Mucosa of descending colon (tissue), 3 donors: Measurements from ENCODE around the gene OAS3. TPM values are rescaled to one million over a fixed set of nuclear protein-coding genes. Genes with fewer than 3 reads are reported as not detected.

ENCODE experiments used
- ATAC-seq: fragments of 200-7000 bp; cut with Tn5 transposase; one replicate; pipeline ENCODE4 v1.9.1; 2020; ENCODE audit warnings: mild to moderate bottlenecking, moderate library complexity
- DNase-seq, 3 donors: peaks; one replicate each; pipeline ENCODE4 v3.0.0-alpha.2; 2020
- H3K36me3 ChIP-seq: fragments of 200-600 bp; one replicate; pipeline ENCODE4 v1.8.0; 2021; ENCODE audit warnings: low read depth, mild to moderate bottlenecking
- H3K4me1 ChIP-seq: fragments of 200-600 bp; one replicate; pipeline ENCODE4 v1.8.0; 2021; ENCODE audit warnings: low read depth, mild to moderate bottlenecking
- H3K4me3 ChIP-seq: fragments of 200-600 bp; one replicate; pipeline ENCODE4 v1.8.0; 2021; ENCODE audit warnings: mild to moderate bottlenecking
- H3K9me3 ChIP-seq: fragments of 200-600 bp; one replicate; pipeline ENCODE4 v1.8.0; 2021; ENCODE audit warnings: mild to moderate bottlenecking
- CTCF ChIP-seq: fragments of 200-600 bp; IDR thresholded peaks from one replicate; pipeline ENCODE4 v1.8.0; 2022; ENCODE audit warnings: antibody characterized with exemption, mild to moderate bottlenecking
- intact Hi-C, 2 donors: fragments of 100-400 bp; cut with DNase I in 1 of 2; cut with micrococcal nuclease in 1 of 2; formaldehyde crosslinking; loops; one replicate each; pipeline versions ENCODE4 v1.11.0 to v1.11.1; 2022; cut with DNase I, micrococcal nuclease
- total RNA-seq, 3 donors: library from RNA; stranded (reverse); fragmentation: NEBNext Ultra II Directional in 2 of 3; extraction: Animal tissue kit (Norgen Biotek cat#: 25700) in 2 of 3; gene quantifications; one replicate each; pipeline versions ENCODE4 v1.2.1 to v1.2.4, GENCODE V29; 2021 to 2023
- donor health status: DM: no; HTN: no; CAD: no; lungs with moderate emphysema.
- donor health status: DM: no; HTN: no; CAD: no.
- donor health status: DM: no; HTN: yes; CAD: no.

OAS3 gene
- total RNA-seq, 3 donors from 2014 or later: 14.8 to 27.4 (median 22.3) TPM

DNA sequence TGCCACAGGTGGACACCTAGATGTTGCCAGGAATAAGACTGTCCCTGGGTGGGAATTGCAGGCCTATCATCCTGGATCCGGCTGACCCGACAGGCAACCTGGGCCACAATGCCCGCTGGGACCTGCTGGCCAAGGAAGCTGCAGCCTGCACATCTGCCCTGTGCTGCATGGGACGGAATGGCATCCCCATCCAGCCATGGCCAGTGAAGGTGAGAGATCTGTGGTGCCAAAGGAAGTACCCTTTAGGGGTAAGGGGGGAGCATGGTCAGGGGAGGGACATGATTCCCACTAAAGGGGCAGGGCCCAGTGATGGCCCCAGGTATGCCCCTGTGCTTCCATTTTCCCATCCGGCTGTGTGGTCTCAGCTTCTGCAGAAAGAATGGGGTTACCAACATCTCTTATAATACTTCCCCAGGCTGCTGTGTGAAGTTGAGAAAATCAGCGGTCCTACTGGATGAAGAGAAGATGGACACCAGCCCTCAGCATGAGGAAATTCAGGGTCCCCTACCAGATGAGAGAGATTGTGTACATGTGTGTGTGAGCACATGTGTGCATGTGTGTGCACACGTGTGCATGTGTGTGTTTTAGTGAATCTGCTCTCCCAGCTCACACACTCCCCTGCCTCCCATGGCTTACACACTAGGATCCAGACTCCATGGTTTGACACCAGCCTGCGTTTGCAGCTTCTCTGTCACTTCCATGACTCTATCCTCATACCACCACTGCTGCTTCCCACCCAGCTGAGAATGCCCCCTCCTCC, 31.5 kb downstream of the OAS3 start:
- Histone ChIP-seq H3K9me3 (no peaks in the 10 kb centered on the region), H3K4me3 (no peak overlapping the region), H3K4me1 (no peaks in the 10 kb centered on the region), H3K36me3 (no peaks in the 10 kb centered on the region)
- no peak for DNase-seq
- intact Hi-C loops: no loop called here
- no peak for ATAC-seq
- TF ChIP-seq CTCF: no peak

- H3K36me3 ChIP-seq: no peaks in the 10 kb centered on the region
- no peak for TF ChIP-seq CTCF
- no peaks in the 10 kb centered on the region for H3K4me1 ChIP-seq
- ATAC-seq: no peak
- H3K4me3 ChIP-seq: no peak overlapping the region
- intact Hi-C loops: no loop called here
- H3K9me3 ChIP-seq: no peaks in the 10 kb centered on the region
- no peak for DNase-seq
Measured at GRCh38 chr12:112970391-112970790, 32.1 kb downstream of the OAS3 start.

DNA sequence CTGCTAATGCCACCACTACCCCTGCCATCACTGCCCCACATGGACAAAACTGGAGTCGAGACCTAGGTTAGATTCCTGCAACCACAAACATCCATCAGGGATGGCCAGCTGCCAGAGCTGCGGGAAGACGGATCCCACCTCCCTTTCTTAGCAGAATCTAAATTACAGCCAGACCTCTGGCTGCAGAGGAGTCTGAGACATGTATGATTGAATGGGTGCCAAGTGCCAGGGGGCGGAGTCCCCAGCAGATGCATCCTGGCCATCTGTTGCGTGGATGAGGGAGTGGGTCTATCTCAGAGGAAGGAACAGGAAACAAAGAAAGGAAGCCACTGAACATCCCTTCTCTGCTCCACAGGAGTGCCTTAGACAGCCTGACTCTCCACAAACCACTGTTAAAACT, 33.0 kb downstream of the OAS3 start:
- no peaks in the 10 kb centered on the region for H3K4me1 ChIP-seq
- no peak for TF ChIP-seq CTCF

DNA sequence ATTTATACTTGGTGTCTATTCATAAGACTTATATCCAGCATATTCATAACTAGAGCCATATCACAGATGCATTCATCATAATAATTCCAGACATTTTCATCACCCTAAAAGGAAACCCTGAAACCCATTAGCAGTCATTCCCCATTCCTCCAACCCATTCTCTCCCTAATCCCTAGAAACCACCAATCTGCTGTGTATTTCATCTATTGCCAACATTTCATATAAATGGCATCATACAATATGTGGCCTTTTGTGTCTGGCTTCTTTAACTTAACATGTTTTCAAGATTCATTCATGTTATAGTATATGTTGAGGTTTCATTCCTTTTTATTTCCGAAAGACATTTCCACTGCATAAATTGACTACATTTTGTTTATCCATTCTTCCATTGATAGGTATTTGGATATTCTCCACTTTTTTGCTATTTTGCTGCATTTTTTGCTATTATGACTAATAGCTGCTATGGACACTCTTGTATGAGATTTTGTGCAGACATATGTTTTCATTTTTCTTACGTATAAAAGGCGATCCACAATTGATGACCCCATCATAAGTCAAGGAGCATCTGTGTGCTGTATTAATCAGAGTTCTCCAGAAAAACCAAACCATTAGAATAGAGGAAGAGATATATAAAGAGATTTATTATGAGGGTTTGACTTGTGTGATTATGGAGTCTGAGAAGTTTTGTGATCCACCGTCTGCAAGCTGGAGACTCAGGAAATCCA, 34.9 kb downstream of the OAS3 start:
- Histone ChIP-seq H3K36me3 (no peaks in the 10 kb centered on the region), H3K4me1 (peaks cover 6% of the 10 kb centered on the region), H3K4me3 (no peak overlapping the region), H3K9me3 (no peaks in the 10 kb centered on the region)
- ATAC-seq: no peak
- intact Hi-C loops: no loop called here
- no peak for TF ChIP-seq CTCF
- DNase-seq: no peak

More for the DNA sequence above, 33.0 kb downstream of the OAS3 start:
- H3K36me3 ChIP-seq: no peaks in the 10 kb centered on the region
- ATAC-seq (peak; percentile 20), DNase-seq (peak in 1 of 3 donors; percentile 30)
- no peaks in the 10 kb centered on the region for H3K9me3 ChIP-seq
- H3K4me3 ChIP-seq: no peak overlapping the region
- intact Hi-C loops: no loop called here

DNA sequence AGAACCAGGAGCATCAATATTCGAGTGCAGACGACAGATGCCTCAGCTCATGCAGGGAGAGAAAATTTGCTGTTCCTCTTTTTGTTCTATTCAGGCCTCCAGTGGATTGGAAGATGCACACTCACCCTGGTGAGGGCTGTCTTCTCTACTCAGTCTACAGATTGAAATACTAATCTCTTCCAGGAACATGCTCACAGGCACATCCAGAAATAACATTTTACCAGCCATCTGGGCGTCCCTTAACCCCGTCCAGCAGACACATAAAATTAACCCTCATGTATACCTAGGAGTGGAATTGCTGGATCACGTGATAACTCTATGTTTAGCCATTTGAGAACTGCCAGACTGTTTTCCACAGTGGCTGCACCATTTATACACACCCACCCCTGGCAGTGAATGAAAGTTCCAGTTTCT, 35.6 kb downstream of the OAS3 start:
- intact Hi-C loops: no loop called here
- peaks cover 11% of the 10 kb centered on the region for H3K4me1 ChIP-seq
- DNase-seq (no peak), ATAC-seq (no peak)
- no peaks in the 10 kb centered on the region for H3K9me3 ChIP-seq
- TF ChIP-seq CTCF: no peak
- no peaks in the 10 kb centered on the region for H3K36me3 ChIP-seq
- no peak overlapping the region for H3K4me3 ChIP-seq
